GM12878 (cell line): ENCODE results near the gene ATP13A4. TPM values are rescaled to one million over a fixed set of nuclear protein-coding genes. Genes with fewer than 3 reads are reported as not detected.

Experiments used
- ATAC-seq: fragments of 200-7000 bp; cut with Tn5 transposase; 3 replicates; pipeline ENCODE4 v1.9.1; 2020; ENCODE audit warnings: mild to moderate bottlenecking, moderate library complexity
- BruUV-seq: library from RNA; stranded (reverse); fragments of 400-500 nt; replicated peaks from 2 replicates; lab custom pipeline; 2021; lab: Mats Ljungman, UMichigan
- CTCF ChIA-PET: fragments of 300-600 bp; sonication (Branson Sonifier 250); formaldehyde crosslinking; extraction: SDS; loops from one replicate; lab custom pipeline; 2021; ENCODE audit warnings: inconsistent platforms; lab: Yijun Ruan, JAX
- POLR2A ChIA-PET: fragments of 350-600 bp; formaldehyde crosslinking; extraction: SDS; loops from one replicate; lab custom pipeline; 2021; ENCODE audit warnings: inconsistent platforms; lab: Charles Lee
- RAD21 ChIA-PET: fragments of 300-600 bp; sonication (Branson Sonifier 250); formaldehyde crosslinking; loops from one replicate; lab custom pipeline; 2023; ENCODE audit warnings: antibody characterized with exemption; ENCODE audit not compliant: unreplicated experiment; lab: Charles Lee
- SMC1A ChIA-PET: fragments of 300-600 bp; sonication (Branson Sonifier 250); formaldehyde crosslinking; loops from one replicate; lab custom pipeline; 2023; ENCODE audit not compliant: unreplicated experiment, uncharacterized antibody; lab: Charles Lee
- DNase-seq: peaks from one replicate; pipeline ENCODE4 v3.0.0-alpha.2; 2011; ENCODE audit warnings: low read depth, low spot score
- FAIRE-seq: peaks from 3 replicates; lab custom pipeline; 2011; peaks lifted over from hg19 to GRCh38; lab: Jason Lieb, UNC
- H2AFZ ChIP-seq: 2 replicates; pipeline ENCODE4 v1.6.0; 2011; ENCODE audit warnings: low read depth, low read length, control low read depth; ENCODE audit not compliant: control insufficient read depth
- H3K27ac ChIP-seq: 2 replicates; pipeline ENCODE4 v1.5.1; 2011; ENCODE audit warnings: control low read depth; ENCODE audit not compliant: control insufficient read depth, insufficient read depth
- H3K27me3 ChIP-seq, 2 experiments: replicated peaks in 1 of 2; 2 replicates each; pipeline versions ENCODE4 v1.6.0 to v1.6.1; 2011; ENCODE audit warnings: low read length in 1 of 2; ENCODE audit not compliant: control insufficient read depth in 2 of 2, insufficient read depth in 2 of 2
- H3K36me3 ChIP-seq, 2 experiments: 2 replicates each; pipeline ENCODE4 v1.5.1; 2011; ENCODE audit warnings: low read length in 1 of 2; ENCODE audit not compliant: control insufficient read depth in 2 of 2, insufficient read depth in 2 of 2
- H3K4me1 ChIP-seq: 2 replicates; pipeline ENCODE4 v1.6.1; 2011; ENCODE audit warnings: mild to moderate bottlenecking, low read length, moderate library complexity, mixed read lengths; ENCODE audit not compliant: control insufficient read depth, insufficient read depth
- H3K4me2 ChIP-seq: 2 replicates; pipeline ENCODE4 v1.6.0; 2011; ENCODE audit warnings: control low read depth; ENCODE audit not compliant: control insufficient read depth, insufficient read depth
- H3K4me3 ChIP-seq: fragments of 200-600 bp; sonication (generic); 2 replicates; pipeline ENCODE4 v1.5.1; 2016
- H3K79me2 ChIP-seq: 2 replicates; pipeline ENCODE4 v1.6.0; 2011; ENCODE audit warnings: low read length; ENCODE audit not compliant: control insufficient read depth, insufficient read depth
- H3K9ac ChIP-seq: 2 replicates; pipeline ENCODE4 v1.8.0; 2011; ENCODE audit warnings: low read length, control low read depth, mixed read lengths; ENCODE audit not compliant: control insufficient read depth, insufficient read depth
- H3K9me3 ChIP-seq: replicated peaks from 3 replicates; pipeline ENCODE4 v1.5.1; 2011; ENCODE audit warnings: mild to moderate bottlenecking, low read length; ENCODE audit not compliant: control insufficient read depth, insufficient read depth
- H4K20me1 ChIP-seq: 2 replicates; pipeline ENCODE4 v1.6.0; 2011; ENCODE audit not compliant: control insufficient read depth, insufficient read depth
- BCL3 ChIP-seq: IDR thresholded peaks from 2 replicates; pipeline ENCODE4 v1.6.1; 2011; ENCODE audit warnings: borderline replicate concordance, low read depth, mild to moderate bottlenecking, moderate library complexity, low read length; ENCODE audit not compliant: insufficient read depth, poor library complexity, severe bottlenecking
- BCLAF1 ChIP-seq: fragments of 450-650 bp; IDR thresholded peaks from 2 replicates; pipeline ENCODE4 v1.6.1; 2017; ENCODE audit warnings: antibody characterized with exemption, mild to moderate bottlenecking, moderate library complexity
- ESRRA ChIP-seq: IDR thresholded peaks from 2 replicates; pipeline ENCODE4 v1.6.1; 2012; ENCODE audit warnings: mild to moderate bottlenecking, low read length, improper control_type of control experiment
- JUNB ChIP-seq: IDR thresholded peaks from 2 replicates; pipeline ENCODE4 v1.6.1; 2016; ENCODE audit warnings: antibody characterized with exemption, mild to moderate bottlenecking
- JUND ChIP-seq: IDR thresholded peaks from 2 replicates; pipeline ENCODE4 v1.6.1; 2012; ENCODE audit warnings: low read depth, mild to moderate bottlenecking, low read length, improper control_type of control experiment, moderate library complexity
- KAT2A ChIP-seq: conservative IDR thresholded peaks from 2 replicates; pipeline ENCODE4 v1.6.1; 2011; ENCODE audit warnings: low read depth, low read length; ENCODE audit not compliant: control insufficient read depth
- MTA3 ChIP-seq: IDR thresholded peaks from 2 replicates; pipeline ENCODE4 v1.6.1; 2012; ENCODE audit warnings: low read length, inconsistent platforms, borderline replicate concordance
- POU2F2 ChIP-seq: IDR thresholded peaks from 3 replicates; pipeline ENCODE4 v1.6.1; 2011; ENCODE audit warnings: low read depth, mild to moderate bottlenecking, low read length, borderline replicate concordance
- RAD21 ChIP-seq: IDR thresholded peaks from 2 replicates; pipeline ENCODE4 v1.6.1; 2011; ENCODE audit warnings: mild to moderate bottlenecking, low read depth, low read length, moderate library complexity; ENCODE audit not compliant: insufficient read depth
- SPI1 ChIP-seq: IDR thresholded peaks from 2 replicates; pipeline ENCODE4 v1.6.1; 2011; ENCODE audit warnings: low read depth, mild to moderate bottlenecking, low read length, moderate library complexity, borderline replicate concordance; ENCODE audit not compliant: insufficient read depth
- STAT1 ChIP-seq: fragments of 450-650 bp; conservative IDR thresholded peaks from 2 replicates; pipeline ENCODE4 v1.6.1; 2014; ENCODE audit warnings: antibody characterized with exemption, mild to moderate bottlenecking
- TAF1 ChIP-seq: IDR thresholded peaks from 2 replicates; pipeline ENCODE4 v1.6.1; 2011; ENCODE audit warnings: mild to moderate bottlenecking, low read depth, low read length, borderline replicate concordance
- WGBS: methylation state at CpG from one replicate; pipeline ENCODE4 v1.1.6; 2016; ENCODE audit warnings: low lambda C conversion rate; ENCODE audit not compliant: insufficient replicate concordance, insufficient coverage; ENCODE audit errors: missing lambda C conversion rate; 5-methylcytosine and 5-hydroxymethylcytosine counted together
- in situ Hi-C: fragments of 300-500 bp; cut with MboI; formaldehyde crosslinking; loops from 9 replicates; pipeline ENCODE4 v1.14.3; 2018; ENCODE audit warnings: mixed read lengths
- intact Hi-C: fragments of 100-400 bp; cut with micrococcal nuclease; formaldehyde crosslinking; loops from one replicate; pipeline ENCODE4 v1.14.2; 2022; ENCODE audit not compliant: unreplicated experiment
- polyA plus RNA-seq, 11 experiments: library from polyadenylated mRNA; depleted of rRNA in 4 of 11; unstranded in 6 of 11; stranded (reverse) in 5 of 11; fragments of >200 nt; fragmentation: Nextera tagmentation in 4 of 11; fragmentation: Illumina TruSeq in 1 of 11; extraction: Ambion mirVana in 4 of 11; extraction: Trizol in 1 of 11; gene quantifications; 1 replicate in 1 of 11; 2 replicates in 10 of 11; pipeline versions ENCODE4 v1.2.1 to v1.2.3, GENCODE V29; 2011 to 2016; ENCODE audit warnings: inconsistent platforms in 2 of 11, missing spikeins in 2 of 11, low read depth in 1 of 11
- total RNA-seq, 4 experiments: library from RNA; depleted of rRNA in 3 of 4; stranded (reverse); fragments of >200 nt in 3 of 4; fragmentation: Illumina TruSeq in 1 of 4; extraction: Trizol in 1 of 4; gene quantifications; 2 replicates each; pipeline versions ENCODE4 v1.2.1 to v1.2.3, GENCODE V29; 2013 to 2021
- TF ChIP-seq, protein P1 (sequence below), 3 experiments: IDR thresholded peaks in 2 of 3; conservative IDR thresholded peaks in 1 of 3; 2 replicates each; pipeline ENCODE4 v1.5.1; 2011; ENCODE audit warnings: low read depth in 3 of 3, low read length in 3 of 3, mild to moderate bottlenecking in 3 of 3, control low read depth in 2 of 3, moderate library complexity in 2 of 3, inconsistent platforms in 1 of 3, mixed read lengths in 1 of 3; ENCODE audit not compliant: control insufficient read depth in 2 of 3, insufficient read depth in 1 of 3; ENCODE audit errors: extremely low read depth in 1 of 3
- TF ChIP-seq, protein P2 (sequence below): IDR thresholded peaks from 2 replicates; pipeline ENCODE4 v1.6.1; 2012; ENCODE audit warnings: low read length, inconsistent platforms
- TF ChIP-seq, protein P3 (sequence below): IDR thresholded peaks from 2 replicates; pipeline ENCODE4 v1.6.1; 2011; ENCODE audit warnings: low read depth, mild to moderate bottlenecking, low read length, moderate library complexity, borderline replicate concordance; ENCODE audit errors: extremely low read depth
- TF ChIP-seq, protein P4 (sequence below): IDR thresholded peaks from 2 replicates; pipeline ENCODE4 v1.6.1; 2012; ENCODE audit warnings: low read depth, low read length, improper control_type of control experiment

ATP13A4 gene
- total and polyA plus RNA-seq, 10 of the 15 experiments (the other 5 are each of a cell fraction or from before 2014, with no cell fraction given), result 0.29 to 1.7 (median 1.0) TPM; not detected in 1

DNA sequence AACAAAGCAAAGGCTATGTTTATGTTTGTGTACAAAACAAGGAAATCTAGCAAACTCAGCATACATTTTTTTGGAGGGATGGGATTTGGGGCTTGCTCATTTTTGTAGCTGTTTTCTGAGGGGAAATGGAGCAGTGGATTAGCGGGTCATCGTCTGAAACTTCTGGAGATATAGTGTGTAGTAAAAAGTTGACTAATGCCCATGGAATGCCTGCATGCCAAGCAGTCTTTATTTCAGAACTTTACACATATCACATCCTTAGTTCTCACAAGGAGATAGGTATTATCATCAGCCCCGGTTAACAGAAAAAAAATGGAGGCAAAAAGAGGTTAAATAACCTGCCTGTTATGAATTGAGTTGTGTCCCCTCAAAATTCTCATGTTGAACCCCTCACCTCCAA, 47.1 kb downstream of the ATP13A4 start:
- no TSS peak for BruUV-seq
- TF ChIP-seq RAD21, result no peak
- no peak for TF ChIP-seq JUNB
- TF ChIP-seq, protein P1, sequence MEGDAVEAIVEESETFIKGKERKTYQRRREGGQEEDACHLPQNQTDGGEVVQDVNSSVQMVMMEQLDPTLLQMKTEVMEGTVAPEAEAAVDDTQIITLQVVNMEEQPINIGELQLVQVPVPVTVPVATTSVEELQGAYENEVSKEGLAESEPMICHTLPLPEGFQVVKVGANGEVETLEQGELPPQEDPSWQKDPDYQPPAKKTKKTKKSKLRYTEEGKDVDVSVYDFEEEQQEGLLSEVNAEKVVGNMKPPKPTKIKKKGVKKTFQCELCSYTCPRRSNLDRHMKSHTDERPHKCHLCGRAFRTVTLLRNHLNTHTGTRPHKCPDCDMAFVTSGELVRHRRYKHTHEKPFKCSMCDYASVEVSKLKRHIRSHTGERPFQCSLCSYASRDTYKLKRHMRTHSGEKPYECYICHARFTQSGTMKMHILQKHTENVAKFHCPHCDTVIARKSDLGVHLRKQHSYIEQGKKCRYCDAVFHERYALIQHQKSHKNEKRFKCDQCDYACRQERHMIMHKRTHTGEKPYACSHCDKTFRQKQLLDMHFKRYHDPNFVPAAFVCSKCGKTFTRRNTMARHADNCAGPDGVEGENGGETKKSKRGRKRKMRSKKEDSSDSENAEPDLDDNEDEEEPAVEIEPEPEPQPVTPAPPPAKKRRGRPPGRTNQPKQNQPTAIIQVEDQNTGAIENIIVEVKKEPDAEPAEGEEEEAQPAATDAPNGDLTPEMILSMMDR (IDR thresholded peaks at IDR 0.05 in 2 of 3, conservative IDR thresholded peaks at IDR 0.05 in 1 of 3; ENCODE audit: control insufficient read depth in 2 of 3, extremely low read depth in 1 of 3, insufficient read depth in 1 of 3, low read depth in 3 of 3, low read length in 3 of 3), result no peak
- no peak for TF ChIP-seq TAF1
- TF ChIP-seq MTA3, result no peak
- no peak for TF ChIP-seq SPI1
- TF ChIP-seq, protein P2, sequence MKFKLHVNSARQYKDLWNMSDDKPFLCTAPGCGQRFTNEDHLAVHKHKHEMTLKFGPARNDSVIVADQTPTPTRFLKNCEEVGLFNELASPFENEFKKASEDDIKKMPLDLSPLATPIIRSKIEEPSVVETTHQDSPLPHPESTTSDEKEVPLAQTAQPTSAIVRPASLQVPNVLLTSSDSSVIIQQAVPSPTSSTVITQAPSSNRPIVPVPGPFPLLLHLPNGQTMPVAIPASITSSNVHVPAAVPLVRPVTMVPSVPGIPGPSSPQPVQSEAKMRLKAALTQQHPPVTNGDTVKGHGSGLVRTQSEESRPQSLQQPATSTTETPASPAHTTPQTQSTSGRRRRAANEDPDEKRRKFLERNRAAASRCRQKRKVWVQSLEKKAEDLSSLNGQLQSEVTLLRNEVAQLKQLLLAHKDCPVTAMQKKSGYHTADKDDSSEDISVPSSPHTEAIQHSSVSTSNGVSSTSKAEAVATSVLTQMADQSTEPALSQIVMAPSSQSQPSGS, result no peak
- TF ChIP-seq, protein P3, sequence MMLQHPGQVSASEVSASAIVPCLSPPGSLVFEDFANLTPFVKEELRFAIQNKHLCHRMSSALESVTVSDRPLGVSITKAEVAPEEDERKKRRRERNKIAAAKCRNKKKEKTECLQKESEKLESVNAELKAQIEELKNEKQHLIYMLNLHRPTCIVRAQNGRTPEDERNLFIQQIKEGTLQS, result no peak
- TF ChIP-seq, protein P4, sequence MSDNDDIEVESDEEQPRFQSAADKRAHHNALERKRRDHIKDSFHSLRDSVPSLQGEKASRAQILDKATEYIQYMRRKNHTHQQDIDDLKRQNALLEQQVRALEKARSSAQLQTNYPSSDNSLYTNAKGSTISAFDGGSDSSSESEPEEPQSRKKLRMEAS, result no peak
- TF ChIP-seq KAT2A, result no peak
- no peak for TF ChIP-seq BCLAF1
- no peak for TF ChIP-seq STAT1
- TF ChIP-seq BCL3, result no peak
- no peak for TF ChIP-seq POU2F2
- TF ChIP-seq ESRRA, result no peak
- no peak for TF ChIP-seq JUND

More for the DNA sequence above, 47.1 kb downstream of the ATP13A4 start:
- no peak overlapping the region for H3K4me3 ChIP-seq
- peaks cover 0 to 3% of the 10 kb centered on the region in 2 experiments; a peak in 1 of 4 replicates for H3K27me3 ChIP-seq
- ATAC-seq (no peak), DNase-seq (no peak), FAIRE-seq (no peak)
- in situ Hi-C loops, result no loop called here
- H3K4me2 ChIP-seq, result no peak overlapping the region
- no peak overlapping the region for H2AFZ ChIP-seq
- H4K20me1 ChIP-seq, result no peaks in the 10 kb centered on the region
- ChIA-PET POLR2A (no interaction called here), SMC1A (no interaction called here), CTCF (no interaction called here), RAD21 (no interaction called here)
- H3K27ac ChIP-seq, result no peak overlapping the region
- WGBS, result 0% methylated on average over 3 of the region's 3 CpGs
- no peak overlapping the region for H3K9ac ChIP-seq
- no peaks in the 10 kb centered on the region for H3K9me3 ChIP-seq
- no peaks in the 10 kb centered on the region for H3K79me2 ChIP-seq
- no peaks in the 10 kb centered on the region for H3K4me1 ChIP-seq
- intact Hi-C loops, result no loop called here
- no peaks in the 10 kb centered on the region for H3K36me3 ChIP-seq
